ENCODE measurements around the gene SEMA3E. TPM values are rescaled to one million over a fixed set of nuclear protein-coding genes. Genes with fewer than 3 reads are reported as not detected.

The SEMA3E gene
- total and polyA plus RNA-seq, 2 donors = 1.8 to 3.1 TPM

DNA sequence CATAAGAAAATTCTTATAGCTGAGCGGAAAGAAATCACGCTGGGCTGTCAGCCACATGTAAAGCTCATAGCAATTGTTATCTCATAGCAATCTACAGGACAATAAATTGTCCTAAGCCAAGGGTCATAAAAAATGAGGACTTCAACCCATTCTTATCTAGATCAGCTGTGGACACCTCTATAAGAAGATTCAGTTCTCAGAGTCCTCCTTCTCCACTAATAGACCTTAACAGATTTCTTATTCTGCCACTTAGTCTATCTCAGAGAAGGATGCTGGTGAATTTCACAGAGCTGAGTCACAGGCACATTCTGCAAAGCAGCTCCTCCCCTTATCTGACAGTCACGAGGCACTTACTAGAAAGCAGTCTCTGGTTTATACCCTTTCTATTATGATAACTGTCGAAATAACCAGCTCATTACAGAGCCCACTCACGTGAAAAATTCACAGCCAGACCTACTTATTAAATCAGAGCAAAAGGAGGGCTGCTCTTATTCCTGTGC, 300.9 kb downstream of the SEMA3E start:
- no peaks in the 10 kb centered on the region for H3K9me3 ChIP-seq (ENCODE audit: control insufficient read depth in 2 of 2, insufficient read depth in 1 of 2, low read length in 1 of 2)
- DNase-seq (ENCODE audit: low read depth in 6 of 9, low spot score in 9 of 9) = no peak
- no peaks in the 10 kb centered on the region for H3K27me3 ChIP-seq (ENCODE audit: control insufficient read depth in 2 of 2, insufficient read depth in 1 of 2, low read length in 1 of 2)
- no peak overlapping the region for H3K27ac ChIP-seq (ENCODE audit: low read depth in 1 of 2, low read length in 1 of 2)
- 77% methylated on average over 5 of the region's 5 CpGs for WGBS
- H3K4me1 ChIP-seq (ENCODE audit: control insufficient read depth in 2 of 2, insufficient read depth in 2 of 2, low read length in 2 of 2) = no peaks in the 10 kb centered on the region
- H3K4me3 ChIP-seq (ENCODE audit: low read length in 2 of 2) = no peak overlapping the region
- H3K36me3 ChIP-seq (ENCODE audit: control insufficient read depth in 2 of 2, insufficient read depth in 2 of 2, low read length in 1 of 2) = no peaks in the 10 kb centered on the region

GRCh38 chr7:83339907-83340306, 309.0 kb downstream of the SEMA3E start:
- Histone ChIP-seq H3K9me3 (ENCODE audit: control insufficient read depth in 2 of 2, insufficient read depth in 1 of 2, low read length in 1 of 2) (no peaks in the 10 kb centered on the region), H3K4me3 (ENCODE audit: low read length in 2 of 2) (no peak overlapping the region), H3K27ac (ENCODE audit: low read depth in 1 of 2, low read length in 1 of 2) (no peak overlapping the region), H3K27me3 (ENCODE audit: control insufficient read depth in 2 of 2, insufficient read depth in 1 of 2, low read length in 1 of 2) (no peaks in the 10 kb centered on the region), H3K4me1 (ENCODE audit: control insufficient read depth in 2 of 2, insufficient read depth in 2 of 2, low read length in 2 of 2) (no peaks in the 10 kb centered on the region), H3K36me3 (ENCODE audit: control insufficient read depth in 2 of 2, insufficient read depth in 2 of 2, low read length in 1 of 2) (no peaks in the 10 kb centered on the region)
- 84% methylated on average over 2 of the region's 2 CpGs for WGBS
- DNase-seq (ENCODE audit: low read depth in 6 of 9, low spot score in 9 of 9) = no peak

- Histone ChIP-seq H3K9me3 (ENCODE audit: control insufficient read depth in 2 of 2, insufficient read depth in 1 of 2, low read length in 1 of 2) (no peaks in the 10 kb centered on the region), H3K4me3 (ENCODE audit: low read length in 2 of 2) (no peak overlapping the region), H3K27me3 (ENCODE audit: control insufficient read depth in 2 of 2, insufficient read depth in 1 of 2, low read length in 1 of 2) (no peaks in the 10 kb centered on the region), H3K36me3 (ENCODE audit: control insufficient read depth in 2 of 2, insufficient read depth in 2 of 2, low read length in 1 of 2) (no peaks in the 10 kb centered on the region), H3K27ac (ENCODE audit: low read depth in 1 of 2, low read length in 1 of 2) (no peak overlapping the region), H3K4me1 (ENCODE audit: control insufficient read depth in 2 of 2, insufficient read depth in 2 of 2, low read length in 2 of 2) (no peaks in the 10 kb centered on the region)
- DNase-seq (ENCODE audit: low read depth in 6 of 9, low spot score in 9 of 9) = no peak
- WGBS = 85% methylated on average over 4 of the region's 4 CpGs
Observed at GRCh38 chr7:83338277-83338950, 310.5 kb downstream of the SEMA3E start.

GRCh38 chr7:83337050-83337449, 311.9 kb downstream of the SEMA3E start:
- H3K27ac ChIP-seq (ENCODE audit: low read depth in 1 of 2, low read length in 1 of 2) = no peak overlapping the region
- H3K36me3 ChIP-seq (ENCODE audit: control insufficient read depth in 2 of 2, insufficient read depth in 2 of 2, low read length in 1 of 2) = no peaks in the 10 kb centered on the region
- H3K9me3 ChIP-seq (ENCODE audit: control insufficient read depth in 2 of 2, insufficient read depth in 1 of 2, low read length in 1 of 2) = no peaks in the 10 kb centered on the region
- H3K4me1 ChIP-seq (ENCODE audit: control insufficient read depth in 2 of 2, insufficient read depth in 2 of 2, low read length in 2 of 2) = no peaks in the 10 kb centered on the region
- H3K27me3 ChIP-seq (ENCODE audit: control insufficient read depth in 2 of 2, insufficient read depth in 1 of 2, low read length in 1 of 2) = no peaks in the 10 kb centered on the region
- DNase-seq (ENCODE audit: low read depth in 6 of 9, low spot score in 9 of 9) = no peak
- WGBS = 73% methylated on average over 2 of the region's 2 CpGs
- no peak overlapping the region for H3K4me3 ChIP-seq (ENCODE audit: low read length in 2 of 2)

GRCh38 chr7:83326223-83326622, 322.7 kb downstream of the SEMA3E start:
- 76% methylated on average over 2 of the region's 2 CpGs for WGBS
- DNase-seq (ENCODE audit: low read depth in 6 of 9, low spot score in 9 of 9) = no peak
- Histone ChIP-seq H3K27me3 (ENCODE audit: control insufficient read depth in 2 of 2, insufficient read depth in 1 of 2, low read length in 1 of 2) (no peaks in the 10 kb centered on the region), H3K9me3 (ENCODE audit: control insufficient read depth in 2 of 2, insufficient read depth in 1 of 2, low read length in 1 of 2) (no peaks in the 10 kb centered on the region), H3K36me3 (ENCODE audit: control insufficient read depth in 2 of 2, insufficient read depth in 2 of 2, low read length in 1 of 2) (no peaks in the 10 kb centered on the region), H3K27ac (ENCODE audit: low read depth in 1 of 2, low read length in 1 of 2) (no peak overlapping the region), H3K4me3 (ENCODE audit: low read length in 2 of 2) (no peak overlapping the region), H3K4me1 (ENCODE audit: control insufficient read depth in 2 of 2, insufficient read depth in 2 of 2, low read length in 2 of 2) (no peaks in the 10 kb centered on the region)

DNA sequence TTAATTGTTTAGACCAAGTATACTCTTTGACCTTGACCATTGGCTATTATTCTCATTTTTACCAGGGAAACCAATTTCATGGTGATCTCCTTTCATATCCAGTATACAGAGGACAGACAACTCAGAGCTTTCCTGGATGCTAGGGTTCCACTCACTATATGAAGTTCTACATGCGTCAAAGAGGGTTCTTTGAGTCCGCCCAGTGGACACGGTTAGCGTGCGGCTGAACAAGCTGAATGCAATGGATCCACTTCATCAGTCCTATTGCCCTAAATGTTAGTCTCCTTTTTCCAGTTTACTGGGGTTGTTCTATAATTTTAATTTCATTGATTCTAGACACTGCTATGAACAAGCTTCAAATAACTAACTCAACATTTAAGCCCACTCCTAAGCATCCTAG, 323.9 kb downstream of the SEMA3E start:
- no peak for DNase-seq (ENCODE audit: low read depth in 6 of 9, low spot score in 9 of 9)
- Histone ChIP-seq H3K4me1 (ENCODE audit: control insufficient read depth in 2 of 2, insufficient read depth in 2 of 2, low read length in 2 of 2) (no peaks in the 10 kb centered on the region), H3K9me3 (ENCODE audit: control insufficient read depth in 2 of 2, insufficient read depth in 1 of 2, low read length in 1 of 2) (no peaks in the 10 kb centered on the region), H3K27me3 (ENCODE audit: control insufficient read depth in 2 of 2, insufficient read depth in 1 of 2, low read length in 1 of 2) (no peaks in the 10 kb centered on the region), H3K4me3 (ENCODE audit: low read length in 2 of 2) (no peak overlapping the region), H3K36me3 (ENCODE audit: control insufficient read depth in 2 of 2, insufficient read depth in 2 of 2, low read length in 1 of 2) (no peaks in the 10 kb centered on the region), H3K27ac (ENCODE audit: low read depth in 1 of 2, low read length in 1 of 2) (no peak overlapping the region)
- WGBS = 97% methylated on average over 5 of the region's 5 CpGs

- no peak overlapping the region for H3K27ac ChIP-seq (ENCODE audit: low read depth in 1 of 2, low read length in 1 of 2)
- H3K27me3 ChIP-seq (ENCODE audit: control insufficient read depth in 2 of 2, insufficient read depth in 1 of 2, low read length in 1 of 2) = no peaks in the 10 kb centered on the region
- H3K9me3 ChIP-seq (ENCODE audit: control insufficient read depth in 2 of 2, insufficient read depth in 1 of 2, low read length in 1 of 2) = no peaks in the 10 kb centered on the region
- H3K36me3 ChIP-seq (ENCODE audit: control insufficient read depth in 2 of 2, insufficient read depth in 2 of 2, low read length in 1 of 2) = no peaks in the 10 kb centered on the region
- WGBS = 93% methylated on average over 2 of the region's 2 CpGs
- H3K4me3 ChIP-seq (ENCODE audit: low read length in 2 of 2) = no peak overlapping the region
- H3K4me1 ChIP-seq (ENCODE audit: control insufficient read depth in 2 of 2, insufficient read depth in 2 of 2, low read length in 2 of 2) = no peaks in the 10 kb centered on the region
- no peak for DNase-seq (ENCODE audit: low read depth in 6 of 9, low spot score in 9 of 9)
Observed at GRCh38 chr7:83324596-83324995, 324.3 kb downstream of the SEMA3E start.

GRCh38 chr7:83321011-83321410, 327.9 kb downstream of the SEMA3E start:
- 91% methylated on average over 1 of the region's 1 CpG for WGBS

DNA sequence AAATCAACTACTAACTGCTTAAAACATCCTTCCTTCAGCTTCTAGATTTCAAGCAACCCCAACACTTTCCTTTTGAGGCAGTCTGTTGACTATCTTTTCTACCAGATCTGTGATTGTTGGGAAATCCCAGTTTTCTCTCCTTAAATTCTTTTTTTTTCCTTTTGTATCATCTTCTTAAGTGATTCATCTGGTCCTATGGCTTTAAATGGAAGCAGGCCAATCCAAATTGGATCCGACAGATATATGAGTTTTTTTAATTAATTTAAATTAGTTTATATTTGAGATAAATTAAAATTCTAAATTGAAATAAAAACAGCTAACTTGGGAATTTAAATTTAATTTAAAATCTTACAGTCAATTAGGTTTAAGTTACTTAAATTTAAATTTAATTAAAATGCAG, 335.0 kb downstream of the SEMA3E start:
- no peak overlapping the region for H3K4me3 ChIP-seq (ENCODE audit: low read length in 2 of 2)
- H3K9me3 ChIP-seq (ENCODE audit: control insufficient read depth in 2 of 2, insufficient read depth in 1 of 2, low read length in 1 of 2) = no peaks in the 10 kb centered on the region
- no peak overlapping the region for H3K27ac ChIP-seq (ENCODE audit: low read depth in 1 of 2, low read length in 1 of 2)
- H3K4me1 ChIP-seq (ENCODE audit: control insufficient read depth in 2 of 2, insufficient read depth in 2 of 2, low read length in 2 of 2) = no peaks in the 10 kb centered on the region
- no peak for DNase-seq (ENCODE audit: low read depth in 6 of 9, low spot score in 9 of 9)
- no peaks in the 10 kb centered on the region for H3K36me3 ChIP-seq (ENCODE audit: control insufficient read depth in 2 of 2, insufficient read depth in 2 of 2, low read length in 1 of 2)
- no peaks in the 10 kb centered on the region for H3K27me3 ChIP-seq (ENCODE audit: control insufficient read depth in 2 of 2, insufficient read depth in 1 of 2, low read length in 1 of 2)
- WGBS = 97% methylated on average over 1 of the region's 1 CpG

More at GRCh38 chr7:83321011-83321410, 327.9 kb downstream of the SEMA3E start:
- no peaks in the 10 kb centered on the region for H3K4me1 ChIP-seq (ENCODE audit: control insufficient read depth in 2 of 2, insufficient read depth in 2 of 2, low read length in 2 of 2)
- H3K9me3 ChIP-seq (ENCODE audit: control insufficient read depth in 2 of 2, insufficient read depth in 1 of 2, low read length in 1 of 2) = no peaks in the 10 kb centered on the region
- no peak overlapping the region for H3K27ac ChIP-seq (ENCODE audit: low read depth in 1 of 2, low read length in 1 of 2)
- DNase-seq (ENCODE audit: low read depth in 6 of 9, low spot score in 9 of 9) = no peak
- no peak overlapping the region for H3K4me3 ChIP-seq (ENCODE audit: low read length in 2 of 2)
- no peaks in the 10 kb centered on the region for H3K27me3 ChIP-seq (ENCODE audit: control insufficient read depth in 2 of 2, insufficient read depth in 1 of 2, low read length in 1 of 2)
- H3K36me3 ChIP-seq (ENCODE audit: control insufficient read depth in 2 of 2, insufficient read depth in 2 of 2, low read length in 1 of 2) = no peaks in the 10 kb centered on the region

All from thymus (tissue), 11 donors.